Ascending aorta (tissue), 2 donors: ENCODE results near the gene SRD5A1. TPM values are rescaled to one million over a fixed set of nuclear protein-coding genes. Genes with fewer than 3 reads are reported as not detected.

Experiments
- DNase-seq, 2 donors: peaks; one replicate each; pipeline ENCODE4 v3.0.0-alpha.2; 2019; ENCODE audit warnings: low spot score in 2 of 2
- H3K27ac ChIP-seq, 2 donors: fragments of 200-600 bp; sonication (generic); one replicate each; pipeline ENCODE4 v1.5.1; 2016 to 2017; ENCODE audit warnings: mild to moderate bottlenecking in 1 of 2
- H3K27me3 ChIP-seq: fragments of 200-600 bp; sonication (generic); one replicate; pipeline ENCODE4 v1.5.1; 2017
- H3K36me3 ChIP-seq, 2 donors: fragments of 200-600 bp; sonication (generic); one replicate each; pipeline ENCODE4 v1.5.1; 2016
- H3K4me1 ChIP-seq, 2 donors: fragments of 200-600 bp; sonication (generic); one replicate each; pipeline ENCODE4 v1.5.1; 2016 to 2017; ENCODE audit warnings: mild to moderate bottlenecking in 1 of 2
- H3K4me3 ChIP-seq, 2 donors: fragments of 200-600 bp; sonication (generic); one replicate each; pipeline ENCODE4 v1.5.1; 2016 to 2017; ENCODE audit warnings: mild to moderate bottlenecking in 1 of 2
- H3K9me3 ChIP-seq, 2 donors: fragments of 200-600 bp; sonication (generic); one replicate each; pipeline ENCODE4 v1.5.1; 2016
- intact Hi-C: fragments of 100-400 bp; cut with DNase I; formaldehyde crosslinking; loops from one replicate; pipeline ENCODE4 v1.15.1; 2023
- total RNA-seq: library from RNA; depleted of rRNA; stranded (reverse); fragments of >200 nt; gene quantifications from one replicate; pipeline ENCODE4 v1.1.0, GENCODE V29; 2016
- TF ChIP-seq, protein P1 (sequence below), 3 experiments: fragments of 200-600 bp in 2 of 3; fragments of 450-650 bp in 1 of 3; sonication (generic) in 2 of 3; IDR thresholded peaks; one replicate each; pipeline ENCODE4 v1.5.1; 2016 to 2019; ENCODE audit warnings: antibody characterized with exemption in 3 of 3, mild to moderate bottlenecking in 1 of 3, moderate library complexity in 1 of 3

The SRD5A1 gene
- total RNA-seq, 1 donor from 2014 or later = 186 TPM

GRCh38 chr5:6593148-6594016 lies 39.9 kb upstream of the SRD5A1 start:
- DNase-seq = no peak
- Histone ChIP-seq H3K9me3 (no peaks in the 10 kb centered on the region), H3K27me3 (no peaks in the 10 kb centered on the region), H3K27ac (no peak overlapping the region), H3K4me1 (peaks cover 0 to 3% of the 10 kb centered on the region in 2 donors), H3K36me3 (peaks cover 0 to 20% of the 10 kb centered on the region in 2 donors), H3K4me3 (no peak overlapping the region)
- TF ChIP-seq, protein P1, sequence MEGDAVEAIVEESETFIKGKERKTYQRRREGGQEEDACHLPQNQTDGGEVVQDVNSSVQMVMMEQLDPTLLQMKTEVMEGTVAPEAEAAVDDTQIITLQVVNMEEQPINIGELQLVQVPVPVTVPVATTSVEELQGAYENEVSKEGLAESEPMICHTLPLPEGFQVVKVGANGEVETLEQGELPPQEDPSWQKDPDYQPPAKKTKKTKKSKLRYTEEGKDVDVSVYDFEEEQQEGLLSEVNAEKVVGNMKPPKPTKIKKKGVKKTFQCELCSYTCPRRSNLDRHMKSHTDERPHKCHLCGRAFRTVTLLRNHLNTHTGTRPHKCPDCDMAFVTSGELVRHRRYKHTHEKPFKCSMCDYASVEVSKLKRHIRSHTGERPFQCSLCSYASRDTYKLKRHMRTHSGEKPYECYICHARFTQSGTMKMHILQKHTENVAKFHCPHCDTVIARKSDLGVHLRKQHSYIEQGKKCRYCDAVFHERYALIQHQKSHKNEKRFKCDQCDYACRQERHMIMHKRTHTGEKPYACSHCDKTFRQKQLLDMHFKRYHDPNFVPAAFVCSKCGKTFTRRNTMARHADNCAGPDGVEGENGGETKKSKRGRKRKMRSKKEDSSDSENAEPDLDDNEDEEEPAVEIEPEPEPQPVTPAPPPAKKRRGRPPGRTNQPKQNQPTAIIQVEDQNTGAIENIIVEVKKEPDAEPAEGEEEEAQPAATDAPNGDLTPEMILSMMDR (IDR thresholded peaks at IDR 0.05) = no peak
- intact Hi-C loops = no loop called here

DNA sequence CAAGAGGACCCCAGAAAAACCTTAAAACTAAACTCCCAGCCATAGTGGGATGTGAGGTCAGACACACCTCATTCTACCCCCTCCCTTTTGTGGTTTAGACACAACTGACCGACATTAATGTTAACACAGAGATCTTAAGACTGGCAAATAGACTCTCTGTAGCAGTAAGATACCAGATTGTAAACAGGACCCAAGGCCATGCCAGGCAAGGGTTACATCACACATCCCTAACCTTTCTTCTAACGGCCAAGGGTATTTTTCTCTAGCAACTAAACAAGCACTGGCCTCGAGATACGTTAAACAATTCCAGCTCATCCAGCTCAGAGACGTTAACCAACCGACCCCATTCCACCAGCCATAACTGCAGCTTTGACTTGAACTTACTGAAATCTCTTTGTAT lies 39.2 kb upstream of the SRD5A1 start:
- Histone ChIP-seq H3K27ac (no peak overlapping the region), H3K27me3 (no peaks in the 10 kb centered on the region), H3K4me1 (peaks cover 0 to 7% of the 10 kb centered on the region in 2 donors), H3K9me3 (no peaks in the 10 kb centered on the region), H3K36me3 (peaks cover 0 to 27% of the 10 kb centered on the region in 2 donors), H3K4me3 (no peak overlapping the region)
- TF ChIP-seq, protein P1 (IDR thresholded peaks at IDR 0.05) = no peak
- DNase-seq = no peak
- intact Hi-C loops = no loop called here

- Histone ChIP-seq H3K27me3 (no peaks in the 10 kb centered on the region), H3K36me3 (peaks cover 8 to 34% of the 10 kb centered on the region in 2 donors), H3K4me1 (peaks cover 0 to 7% of the 10 kb centered on the region in 2 donors), H3K4me3 (no peak overlapping the region), H3K27ac (no peak overlapping the region), H3K9me3 (no peaks in the 10 kb centered on the region)
- DNase-seq = no peak
- TF ChIP-seq, protein P1 (IDR thresholded peaks at IDR 0.05) = no peak
- intact Hi-C loops = no loop called here
These were observed 37.8 kb upstream of the SRD5A1 start for GRCh38 chr5:6595405-6595804.

DNA sequence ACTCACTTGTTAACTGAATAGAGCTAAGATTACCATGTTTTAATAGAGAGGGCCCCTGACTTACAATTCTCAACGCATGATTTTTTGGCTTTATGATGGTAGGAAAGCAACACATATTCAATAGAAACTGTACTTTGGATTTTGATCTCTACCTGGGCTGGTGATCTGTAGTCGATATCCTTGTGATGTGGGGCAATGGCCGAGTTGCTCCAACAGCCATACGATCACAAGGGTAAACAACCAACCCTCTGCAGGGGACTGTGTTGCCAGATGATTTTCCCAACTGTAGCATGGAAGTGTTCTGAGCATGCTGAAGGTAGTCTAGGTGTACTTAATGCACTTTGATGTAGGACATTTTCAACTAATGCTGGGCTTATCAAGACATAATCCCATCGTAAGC lies 36.9 kb upstream of the SRD5A1 start:
- peaks cover 10 to 44% of the 10 kb centered on the region in 2 donors for H3K36me3 ChIP-seq
- intact Hi-C loops = no loop called here

GRCh38 chr5:6597557-6597956 lies 35.7 kb upstream of the SRD5A1 start:
- Histone ChIP-seq H3K36me3 (peaks cover 22 to 56% of the 10 kb centered on the region in 2 donors), H3K9me3 (no peaks in the 10 kb centered on the region), H3K4me1 (peaks cover 0 to 7% of the 10 kb centered on the region in 2 donors), H3K4me3 (no peak overlapping the region), H3K27ac (peak overlapping the region; percentile 56 to 69), H3K27me3 (no peaks in the 10 kb centered on the region)
- intact Hi-C loops = no loop called here
- TF ChIP-seq, protein P1 (IDR thresholded peaks at IDR 0.05) = no peak
- no peak for DNase-seq

More for the DNA sequence above, 36.9 kb upstream of the SRD5A1 start:
- no peaks in the 10 kb centered on the region for H3K9me3 ChIP-seq
- H3K4me3 ChIP-seq = no peak overlapping the region
- peaks cover 0 to 7% of the 10 kb centered on the region in 2 donors for H3K4me1 ChIP-seq
- H3K27me3 ChIP-seq = no peaks in the 10 kb centered on the region
- no peak overlapping the region for H3K27ac ChIP-seq
- TF ChIP-seq, protein P1 (IDR thresholded peaks at IDR 0.05) = no peak
- no peak for DNase-seq
